H9 (cell line): ENCODE measurements around the gene TBL2. TPM values are rescaled to one million over a fixed set of nuclear protein-coding genes. Genes with fewer than 3 reads are reported as not detected.

Source experiments
- DNase-seq: peaks from one replicate; pipeline ENCODE4 v3.0.0-alpha.2; 2017
- H2AFZ ChIP-seq: one replicate; pipeline ENCODE4 v1.6.1; 2013; ENCODE audit warnings: mild to moderate bottlenecking, low read length, control low read depth, moderate library complexity
- H2AK5ac ChIP-seq: 2 replicates; pipeline ENCODE4 v1.6.1; 2013; ENCODE audit warnings: low read length, control low read depth, mixed read lengths; ENCODE audit not compliant: insufficient read length
- H2BK120ac ChIP-seq: one replicate; pipeline ENCODE4 v1.6.1; 2013; ENCODE audit warnings: low read depth, mild to moderate bottlenecking, low read length, control low read depth, inconsistent platforms; ENCODE audit not compliant: poor library complexity, severe bottlenecking
- H2BK12ac ChIP-seq: 2 replicates; pipeline ENCODE4 v1.6.1; 2013; ENCODE audit warnings: low read length, control low read depth, mixed read lengths, low read depth; ENCODE audit not compliant: insufficient read length
- H2BK15ac ChIP-seq: 2 replicates; pipeline ENCODE4 v1.6.1; 2013; ENCODE audit warnings: low read depth, low read length, control low read depth
- H2BK20ac ChIP-seq: one replicate; pipeline ENCODE4 v1.6.1; 2013; ENCODE audit warnings: low read depth, mild to moderate bottlenecking, low read length, control low read depth, inconsistent platforms; ENCODE audit not compliant: poor library complexity, severe bottlenecking
- H2BK5ac ChIP-seq: 2 replicates; pipeline ENCODE4 v1.6.1; 2013; ENCODE audit warnings: low read length, control low read depth, mixed read lengths; ENCODE audit not compliant: insufficient read length
- H3K14ac ChIP-seq: 2 replicates; pipeline ENCODE4 v1.6.1; 2013; ENCODE audit warnings: low read length, control low read depth; ENCODE audit not compliant: insufficient read depth
- H3K18ac ChIP-seq: 2 replicates; pipeline ENCODE4 v1.6.1; 2013; ENCODE audit warnings: low read depth, mild to moderate bottlenecking, mixed read lengths, low read length, control low read depth; ENCODE audit not compliant: insufficient read length
- H3K23ac ChIP-seq: 2 replicates; pipeline ENCODE4 v1.6.1; 2013; ENCODE audit warnings: low read length, control low read depth, mixed read lengths, low read depth; ENCODE audit not compliant: insufficient read length
- H3K23me2 ChIP-seq: 2 replicates; pipeline ENCODE4 v1.6.1; 2013; ENCODE audit warnings: low read depth, mild to moderate bottlenecking, mixed read lengths, low read length, control low read depth; ENCODE audit not compliant: insufficient read length, poor library complexity, severe bottlenecking
- H3K27ac ChIP-seq: 2 replicates; pipeline ENCODE4 v1.5.1; 2013; ENCODE audit warnings: low read length, control low read depth, mixed read lengths, low read depth; ENCODE audit not compliant: insufficient read length
- H3K27me3 ChIP-seq: 2 replicates; pipeline ENCODE4 v1.6.1; 2013; ENCODE audit warnings: low read length, control low read depth, inconsistent platforms; ENCODE audit not compliant: insufficient read depth
- H3K4ac ChIP-seq: 2 replicates; pipeline ENCODE4 v1.6.1; 2013; ENCODE audit warnings: low read depth, mild to moderate bottlenecking, control low read depth, inconsistent platforms, low read length, moderate library complexity
- H3K4me1 ChIP-seq: 2 replicates; pipeline ENCODE4 v1.6.1; 2013; ENCODE audit warnings: low read length, control low read depth, inconsistent platforms; ENCODE audit not compliant: insufficient read depth
- H3K4me2 ChIP-seq: 2 replicates; pipeline ENCODE4 v1.6.1; 2013; ENCODE audit warnings: low read length, control low read depth, mixed read lengths; ENCODE audit not compliant: insufficient read length, insufficient read depth
- H3K56ac ChIP-seq: 2 replicates; pipeline ENCODE4 v1.6.1; 2013; ENCODE audit warnings: low read depth, mild to moderate bottlenecking, mixed read lengths, low read length, control low read depth; ENCODE audit not compliant: insufficient read length
- H3K79me1 ChIP-seq: 2 replicates; pipeline ENCODE4 v1.6.1; 2013; ENCODE audit warnings: low read depth, mild to moderate bottlenecking, moderate library complexity, low read length, control low read depth, inconsistent platforms; ENCODE audit not compliant: insufficient read depth, poor library complexity, severe bottlenecking
- H3K79me2 ChIP-seq: 2 replicates; pipeline ENCODE4 v1.6.1; 2013; ENCODE audit warnings: low read length, control low read depth, inconsistent platforms; ENCODE audit not compliant: insufficient read depth
- H3K9ac ChIP-seq: 2 replicates; pipeline ENCODE4 v1.6.1; 2013; ENCODE audit warnings: low read length, control low read depth, mixed read lengths; ENCODE audit not compliant: insufficient read length; ENCODE audit errors: extremely low read depth
- H3K9me3 ChIP-seq: one replicate; pipeline ENCODE4 v1.6.1; 2013; ENCODE audit warnings: low read depth, low read length, inconsistent platforms; ENCODE audit not compliant: control insufficient read depth
- H3T11ph ChIP-seq: one replicate; pipeline ENCODE4 v1.6.1; 2013; ENCODE audit warnings: mild to moderate bottlenecking, low read length, control low read depth, inconsistent platforms
- H4K20me1 ChIP-seq: one replicate; pipeline ENCODE4 v1.6.1; 2013; ENCODE audit not compliant: control insufficient read depth, insufficient read length, insufficient read depth
- H4K5ac ChIP-seq: 2 replicates; pipeline ENCODE4 v1.6.1; 2013; ENCODE audit warnings: low read depth, mild to moderate bottlenecking, mixed read lengths, low read length, control low read depth; ENCODE audit not compliant: insufficient read length
- H4K8ac ChIP-seq: replicated peaks from 2 replicates; pipeline ENCODE4 v1.6.1; 2013; ENCODE audit warnings: low read length, control low read depth, mixed read lengths, low read depth; ENCODE audit not compliant: insufficient read length
- H4K91ac ChIP-seq: 2 replicates; pipeline ENCODE4 v1.6.1; 2013; ENCODE audit warnings: low read depth, mild to moderate bottlenecking, moderate library complexity, mixed read lengths, low read length, control low read depth; ENCODE audit not compliant: insufficient read length
- H3K27ac Mint-ChIP-seq, 3 experiments: 2 replicates in 2 of 3; 3 replicates in 1 of 3; pipeline ENCODE4 v1.8.0; 2020 to 2021; ENCODE audit warnings: mixed read lengths in 3 of 3, mild to moderate bottlenecking in 1 of 3, moderate library complexity in 1 of 3
- H3K27me3 Mint-ChIP-seq: 2 replicates; pipeline ENCODE4 v1.8.0; 2021; ENCODE audit warnings: low read depth, mild to moderate bottlenecking, moderate library complexity, mixed read lengths
- H3K36me3 Mint-ChIP-seq, 3 experiments: 2 replicates in 2 of 3; 3 replicates in 1 of 3; pipeline ENCODE4 v1.8.0; 2020 to 2021; ENCODE audit warnings: low read depth in 3 of 3, mixed read lengths in 3 of 3; ENCODE audit not compliant: insufficient read depth in 1 of 3
- H3K4me1 Mint-ChIP-seq, 2 experiments: 2 replicates each; pipeline ENCODE4 v1.8.0; 2020; ENCODE audit warnings: mixed read lengths in 2 of 2
- H3K4me3 Mint-ChIP-seq, 2 experiments: 2 replicates in 1 of 2; 3 replicates in 1 of 2; pipeline ENCODE4 v1.8.0; 2020 to 2021; ENCODE audit warnings: mild to moderate bottlenecking in 2 of 2, mixed read lengths in 2 of 2, moderate library complexity in 1 of 2
- H3K9me3 Mint-ChIP-seq, 2 experiments: 2 replicates in 1 of 2; 3 replicates in 1 of 2; pipeline ENCODE4 v1.8.0; 2020; ENCODE audit warnings: mild to moderate bottlenecking in 2 of 2, mixed read lengths in 2 of 2, moderate library complexity in 1 of 2
- CTCF ChIP-seq: fragments of 200-600 bp; sonication (generic); conservative IDR thresholded peaks from 3 replicates; pipeline ENCODE4 v1.8.0; 2021; ENCODE audit warnings: antibody characterized with exemption, mild to moderate bottlenecking
- WGBS: extraction: QIAGEN DNeasy Blood & Tissue Kit; methylation state at CpG from one replicate; pipeline ENCODE4 v1.1.7; 2013; ENCODE audit warnings: missing lambda C conversion rate, low lambda C conversion rate, mixed read lengths; ENCODE audit not compliant: insufficient read length; ENCODE audit errors: extremely low coverage; 5-methylcytosine and 5-hydroxymethylcytosine counted together
- total RNA-seq: library from RNA; stranded (reverse); gene quantifications from 2 replicates; pipeline ENCODE4 v1.2.1, GENCODE V29; 2021

Gene TBL2
- total RNA-seq, 1 experiment from 2014 or later = 26.7 TPM

- H4K91ac ChIP-seq = no peak overlapping the region
- no peak overlapping the region for H2BK5ac ChIP-seq
- no peak overlapping the region for H3K27ac Mint-ChIP-seq
- H3K4me3 Mint-ChIP-seq = no peak overlapping the region
- no peak overlapping the region for H3K4ac ChIP-seq
- no peaks in the 10 kb centered on the region for H3K9me3 Mint-ChIP-seq
- H3K27me3 ChIP-seq = no peaks in the 10 kb centered on the region; the same call in 1 of the 2 replicates
- no peak overlapping the region for H2BK20ac ChIP-seq
- H3K18ac ChIP-seq = no peak overlapping the region
- H3K79me2 ChIP-seq = no peaks in the 10 kb centered on the region
- H2BK120ac ChIP-seq = no peak overlapping the region
- peaks cover 49% of the 10 kb centered on the region for H3K27me3 Mint-ChIP-seq
- H3K4me2 ChIP-seq = no peak overlapping the region
- TF ChIP-seq CTCF = no peak
- H2BK15ac ChIP-seq = no peak overlapping the region
- H2AFZ ChIP-seq = no peak overlapping the region
- H2BK12ac ChIP-seq = no peak overlapping the region
- H3K36me3 Mint-ChIP-seq = peaks cover 0 to 3% (median 0%) of the 10 kb centered on the region in 3 experiments; a peak in 3 of 7 replicates
- H4K20me1 ChIP-seq = no peaks in the 10 kb centered on the region
- WGBS = no CpG with 5 or more reads among the region's 7 CpGs
- H3K4me1 Mint-ChIP-seq = peaks cover 4 to 35% of the 10 kb centered on the region in 2 experiments; a peak in 3 of 4 replicates
- no peak overlapping the region for H3K14ac ChIP-seq
- no peaks in the 10 kb centered on the region; the same call in 1 of the 2 replicates for H3K4me1 ChIP-seq
- H4K8ac ChIP-seq = no peak overlapping the region
- H2AK5ac ChIP-seq = no peak overlapping the region
- no peak overlapping the region for H4K5ac ChIP-seq
- no peak for DNase-seq
- no peaks in the 10 kb centered on the region for H3K9me3 ChIP-seq
- no peaks in the 10 kb centered on the region for H3K79me1 ChIP-seq
- no peak overlapping the region for H3K23ac ChIP-seq
- no peak overlapping the region for H3T11ph ChIP-seq
- H3K56ac ChIP-seq = no peak overlapping the region
- no peak overlapping the region for H3K9ac ChIP-seq
- no peak overlapping the region for H3K27ac ChIP-seq
- H3K23me2 ChIP-seq = no peaks in the 10 kb centered on the region
These were observed 21.5 kb upstream of the TBL2 start for GRCh38 chr7:73599916-73600315.
